ENCODE data around the gene MT1E.

- TF ChIP-seq TCF7L2 (IDR thresholded peaks at IDR 0.05; ENCODE audit: borderline replicate concordance, low read depth, low read length) = no peak
- no peak for TF ChIP-seq ZNF37A (tag by site-specific recombination; IDR thresholded peaks at IDR 0.05)
- TF ChIP-seq OVOL3 (tag by site-specific recombination; IDR thresholded peaks at IDR 0.05) = no peak
- no peak for TF ChIP-seq ZNF174 (tag by site-specific recombination; IDR thresholded peaks at IDR 0.05)
- TF ChIP-seq ZNF184 (tag by site-specific recombination; IDR thresholded peaks at IDR 0.05) = no peak
Measured at GRCh38 chr16:56635441-56635967, 9.9 kb downstream of the MT1E start.

All from HEK293 (cell line).